H9 (cell line): ENCODE data around the gene CA11. TPM values are rescaled to one million over a fixed set of nuclear protein-coding genes. Genes with fewer than 3 reads are reported as not detected.

Experiments used
- DNase-seq: peaks from one replicate; pipeline ENCODE4 v3.0.0-alpha.2; 2017
- H2AFZ ChIP-seq: one replicate; pipeline ENCODE4 v1.6.1; 2013; ENCODE audit warnings: mild to moderate bottlenecking, low read length, control low read depth, moderate library complexity
- H2AK5ac ChIP-seq: 2 replicates; pipeline ENCODE4 v1.6.1; 2013; ENCODE audit warnings: low read length, control low read depth, mixed read lengths; ENCODE audit not compliant: insufficient read length
- H2BK120ac ChIP-seq: one replicate; pipeline ENCODE4 v1.6.1; 2013; ENCODE audit warnings: low read depth, mild to moderate bottlenecking, low read length, control low read depth, inconsistent platforms; ENCODE audit not compliant: poor library complexity, severe bottlenecking
- H2BK12ac ChIP-seq: 2 replicates; pipeline ENCODE4 v1.6.1; 2013; ENCODE audit warnings: low read length, control low read depth, mixed read lengths, low read depth; ENCODE audit not compliant: insufficient read length
- H2BK15ac ChIP-seq: 2 replicates; pipeline ENCODE4 v1.6.1; 2013; ENCODE audit warnings: low read depth, low read length, control low read depth
- H2BK20ac ChIP-seq: one replicate; pipeline ENCODE4 v1.6.1; 2013; ENCODE audit warnings: low read depth, mild to moderate bottlenecking, low read length, control low read depth, inconsistent platforms; ENCODE audit not compliant: poor library complexity, severe bottlenecking
- H2BK5ac ChIP-seq: 2 replicates; pipeline ENCODE4 v1.6.1; 2013; ENCODE audit warnings: low read length, control low read depth, mixed read lengths; ENCODE audit not compliant: insufficient read length
- H3K14ac ChIP-seq: 2 replicates; pipeline ENCODE4 v1.6.1; 2013; ENCODE audit warnings: low read length, control low read depth; ENCODE audit not compliant: insufficient read depth
- H3K18ac ChIP-seq: 2 replicates; pipeline ENCODE4 v1.6.1; 2013; ENCODE audit warnings: low read depth, mild to moderate bottlenecking, mixed read lengths, low read length, control low read depth; ENCODE audit not compliant: insufficient read length
- H3K23ac ChIP-seq: 2 replicates; pipeline ENCODE4 v1.6.1; 2013; ENCODE audit warnings: low read length, control low read depth, mixed read lengths, low read depth; ENCODE audit not compliant: insufficient read length
- H3K23me2 ChIP-seq: 2 replicates; pipeline ENCODE4 v1.6.1; 2013; ENCODE audit warnings: low read depth, mild to moderate bottlenecking, mixed read lengths, low read length, control low read depth; ENCODE audit not compliant: insufficient read length, poor library complexity, severe bottlenecking
- H3K27ac ChIP-seq: 2 replicates; pipeline ENCODE4 v1.5.1; 2013; ENCODE audit warnings: low read length, control low read depth, mixed read lengths, low read depth; ENCODE audit not compliant: insufficient read length
- H3K27me3 ChIP-seq: 2 replicates; pipeline ENCODE4 v1.6.1; 2013; ENCODE audit warnings: low read length, control low read depth, inconsistent platforms; ENCODE audit not compliant: insufficient read depth
- H3K4ac ChIP-seq: 2 replicates; pipeline ENCODE4 v1.6.1; 2013; ENCODE audit warnings: low read depth, mild to moderate bottlenecking, control low read depth, inconsistent platforms, low read length, moderate library complexity
- H3K4me1 ChIP-seq: 2 replicates; pipeline ENCODE4 v1.6.1; 2013; ENCODE audit warnings: low read length, control low read depth, inconsistent platforms; ENCODE audit not compliant: insufficient read depth
- H3K4me2 ChIP-seq: 2 replicates; pipeline ENCODE4 v1.6.1; 2013; ENCODE audit warnings: low read length, control low read depth, mixed read lengths; ENCODE audit not compliant: insufficient read length, insufficient read depth
- H3K56ac ChIP-seq: 2 replicates; pipeline ENCODE4 v1.6.1; 2013; ENCODE audit warnings: low read depth, mild to moderate bottlenecking, mixed read lengths, low read length, control low read depth; ENCODE audit not compliant: insufficient read length
- H3K79me1 ChIP-seq: 2 replicates; pipeline ENCODE4 v1.6.1; 2013; ENCODE audit warnings: low read depth, mild to moderate bottlenecking, moderate library complexity, low read length, control low read depth, inconsistent platforms; ENCODE audit not compliant: insufficient read depth, poor library complexity, severe bottlenecking
- H3K79me2 ChIP-seq: 2 replicates; pipeline ENCODE4 v1.6.1; 2013; ENCODE audit warnings: low read length, control low read depth, inconsistent platforms; ENCODE audit not compliant: insufficient read depth
- H3K9ac ChIP-seq: 2 replicates; pipeline ENCODE4 v1.6.1; 2013; ENCODE audit warnings: low read length, control low read depth, mixed read lengths; ENCODE audit not compliant: insufficient read length; ENCODE audit errors: extremely low read depth
- H3K9me3 ChIP-seq: one replicate; pipeline ENCODE4 v1.6.1; 2013; ENCODE audit warnings: low read depth, low read length, inconsistent platforms; ENCODE audit not compliant: control insufficient read depth
- H3T11ph ChIP-seq: one replicate; pipeline ENCODE4 v1.6.1; 2013; ENCODE audit warnings: mild to moderate bottlenecking, low read length, control low read depth, inconsistent platforms
- H4K20me1 ChIP-seq: one replicate; pipeline ENCODE4 v1.6.1; 2013; ENCODE audit not compliant: control insufficient read depth, insufficient read length, insufficient read depth
- H4K5ac ChIP-seq: 2 replicates; pipeline ENCODE4 v1.6.1; 2013; ENCODE audit warnings: low read depth, mild to moderate bottlenecking, mixed read lengths, low read length, control low read depth; ENCODE audit not compliant: insufficient read length
- H4K8ac ChIP-seq: replicated peaks from 2 replicates; pipeline ENCODE4 v1.6.1; 2013; ENCODE audit warnings: low read length, control low read depth, mixed read lengths, low read depth; ENCODE audit not compliant: insufficient read length
- H4K91ac ChIP-seq: 2 replicates; pipeline ENCODE4 v1.6.1; 2013; ENCODE audit warnings: low read depth, mild to moderate bottlenecking, moderate library complexity, mixed read lengths, low read length, control low read depth; ENCODE audit not compliant: insufficient read length
- H3K27ac Mint-ChIP-seq, 3 experiments: 2 replicates in 2 of 3; 3 replicates in 1 of 3; pipeline ENCODE4 v1.8.0; 2020 to 2021; ENCODE audit warnings: mixed read lengths in 3 of 3, mild to moderate bottlenecking in 1 of 3, moderate library complexity in 1 of 3
- H3K27me3 Mint-ChIP-seq: 2 replicates; pipeline ENCODE4 v1.8.0; 2021; ENCODE audit warnings: low read depth, mild to moderate bottlenecking, moderate library complexity, mixed read lengths
- H3K36me3 Mint-ChIP-seq, 3 experiments: 2 replicates in 2 of 3; 3 replicates in 1 of 3; pipeline ENCODE4 v1.8.0; 2020 to 2021; ENCODE audit warnings: low read depth in 3 of 3, mixed read lengths in 3 of 3; ENCODE audit not compliant: insufficient read depth in 1 of 3
- H3K4me1 Mint-ChIP-seq, 2 experiments: 2 replicates each; pipeline ENCODE4 v1.8.0; 2020; ENCODE audit warnings: mixed read lengths in 2 of 2
- H3K4me3 Mint-ChIP-seq, 2 experiments: 2 replicates in 1 of 2; 3 replicates in 1 of 2; pipeline ENCODE4 v1.8.0; 2020 to 2021; ENCODE audit warnings: mild to moderate bottlenecking in 2 of 2, mixed read lengths in 2 of 2, moderate library complexity in 1 of 2
- H3K9me3 Mint-ChIP-seq, 2 experiments: 2 replicates in 1 of 2; 3 replicates in 1 of 2; pipeline ENCODE4 v1.8.0; 2020; ENCODE audit warnings: mild to moderate bottlenecking in 2 of 2, mixed read lengths in 2 of 2, moderate library complexity in 1 of 2
- CTCF ChIP-seq: fragments of 200-600 bp; sonication (generic); conservative IDR thresholded peaks from 3 replicates; pipeline ENCODE4 v1.8.0; 2021; ENCODE audit warnings: antibody characterized with exemption, mild to moderate bottlenecking
- WGBS: extraction: QIAGEN DNeasy Blood & Tissue Kit; methylation state at CpG from one replicate; pipeline ENCODE4 v1.1.7; 2013; ENCODE audit warnings: missing lambda C conversion rate, low lambda C conversion rate, mixed read lengths; ENCODE audit not compliant: insufficient read length; ENCODE audit errors: extremely low coverage; 5-methylcytosine and 5-hydroxymethylcytosine counted together
- total RNA-seq: library from RNA; stranded (reverse); gene quantifications from 2 replicates; pipeline ENCODE4 v1.2.1, GENCODE V29; 2021

CA11 gene
- total RNA-seq, 1 experiment from 2014 or later, result 107 TPM

DNA sequence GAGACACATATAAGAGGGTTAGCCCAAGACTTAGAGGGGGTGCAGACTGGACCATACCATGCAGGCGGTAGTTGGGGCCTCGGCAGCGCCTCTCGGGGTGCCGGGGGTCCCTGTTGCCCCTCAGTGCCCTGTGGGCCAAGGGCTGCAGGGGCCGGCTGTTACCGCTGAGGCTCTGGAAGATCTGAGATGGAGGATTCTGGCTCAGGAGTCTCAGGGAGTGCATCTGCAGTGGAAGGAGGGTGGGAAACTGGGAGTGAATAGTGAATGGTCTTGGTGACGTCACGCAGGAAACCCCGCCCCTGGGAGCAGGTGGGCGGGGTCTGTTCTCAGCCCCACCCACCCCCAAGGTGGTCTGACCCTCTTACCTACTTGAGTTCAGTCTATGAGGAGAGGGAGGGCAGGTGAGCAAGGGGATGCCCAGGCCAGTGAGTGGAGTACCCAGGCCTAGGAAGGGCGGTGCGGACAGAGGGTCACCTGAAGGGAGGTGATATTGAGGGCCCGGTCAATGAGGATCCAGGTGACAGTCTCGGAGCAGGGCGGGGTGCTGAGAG is 7.1 kb downstream of the CA11 start:
- H4K91ac ChIP-seq, result no peak overlapping the region
- H3T11ph ChIP-seq, result no peak overlapping the region
- peak; percentile 90 for DNase-seq
- no peak overlapping the region for H2AFZ ChIP-seq
- peak overlapping the region; percentile 60 for H3K27ac ChIP-seq
- peak overlapping the region; percentile 69 for H3K18ac ChIP-seq
- H3K79me1 ChIP-seq, result no peaks in the 10 kb centered on the region
- no peak overlapping the region for H2BK5ac ChIP-seq
- peaks cover 6% of the 10 kb centered on the region; the same call in 1 of the 2 replicates for H3K4me1 ChIP-seq
- H4K8ac ChIP-seq, result no peak overlapping the region
- H3K9me3 ChIP-seq, result no peaks in the 10 kb centered on the region
- H3K79me2 ChIP-seq, result no peaks in the 10 kb centered on the region
- H3K23ac ChIP-seq, result no peak overlapping the region
- H2BK120ac ChIP-seq, result no peak overlapping the region
- H3K9me3 Mint-ChIP-seq, result no peaks in the 10 kb centered on the region; a peak in 1 of 5 replicates
- no peak for TF ChIP-seq CTCF
- no peak overlapping the region for H3K9ac ChIP-seq
- no peak overlapping the region for H3K4ac ChIP-seq
- no peak overlapping the region for H4K5ac ChIP-seq
- H3K14ac ChIP-seq, result no peak overlapping the region
- H4K20me1 ChIP-seq, result no peaks in the 10 kb centered on the region
- H2BK12ac ChIP-seq, result no peak overlapping the region
- no peak overlapping the region for H3K56ac ChIP-seq
- no peaks in the 10 kb centered on the region; the same call in 1 of the 2 replicates for H3K27me3 ChIP-seq
- no peak overlapping the region for H2BK20ac ChIP-seq
- no CpG with 5 or more reads among the region's 16 CpGs for WGBS
- H2BK15ac ChIP-seq, result no peak overlapping the region
- H3K4me3 Mint-ChIP-seq, result peak overlapping the region; percentile 82 to 89
- peak overlapping the region; percentile 68 to 95 (median 83) for H3K27ac Mint-ChIP-seq
- peaks cover 32 to 42% of the 10 kb centered on the region in 2 experiments for H3K4me1 Mint-ChIP-seq
- peaks cover 21% of the 10 kb centered on the region for H3K23me2 ChIP-seq
- no peak overlapping the region for H2AK5ac ChIP-seq
- H3K36me3 Mint-ChIP-seq, result peaks cover 14 to 36% (median 35%) of the 10 kb centered on the region in 3 experiments
- peaks cover 4% of the 10 kb centered on the region for H3K27me3 Mint-ChIP-seq
- H3K4me2 ChIP-seq, result peak overlapping the region; percentile 63
